Cardiac muscle cell (in vitro differentiated cells and primary cell): ENCODE measurements around the gene EFCAB9. TPM values are rescaled to one million over a fixed set of nuclear protein-coding genes. Genes with fewer than 3 reads are reported as not detected.

ENCODE experiments used
- DNase-seq, 2 donors: peaks; one replicate each; pipeline versions ENCODE4 v3.0.0 to v3.0.0-alpha.2; 2010 to 2017; ENCODE audit warnings: low read depth in 1 of 2, low spot score in 1 of 2
- H3K27ac ChIP-seq: fragments of 200-600 bp; sonication (generic); 2 replicates; pipeline ENCODE4 v1.5.1; 2016
- H3K27me3 ChIP-seq: fragments of 200-600 bp; sonication (generic); 2 replicates; pipeline ENCODE4 v1.6.0; 2016; ENCODE audit warnings: control low read depth
- H3K36me3 ChIP-seq: fragments of 200-600 bp; sonication (generic); 2 replicates; pipeline ENCODE4 v1.5.1; 2016; ENCODE audit warnings: control low read depth
- H3K4me1 ChIP-seq: fragments of 200-600 bp; sonication (generic); 2 replicates; pipeline ENCODE4 v1.8.1; 2017; ENCODE audit warnings: low read depth, mild to moderate bottlenecking, mixed run types
- H3K4me3 ChIP-seq: fragments of 200-600 bp; sonication (generic); 2 replicates; pipeline ENCODE4 v1.5.1; 2016; ENCODE audit warnings: mild to moderate bottlenecking
- H3K9me3 ChIP-seq: fragments of 200-600 bp; sonication (generic); 2 replicates; pipeline ENCODE4 v1.5.1; 2017; ENCODE audit warnings: low read depth, mild to moderate bottlenecking, control low read depth
- CTCF ChIP-seq: IDR thresholded peaks from 2 replicates; pipeline ENCODE4 v1.5.1; 2012; ENCODE audit warnings: low read depth, mild to moderate bottlenecking, low read length
- polyA plus RNA-seq: library from polyadenylated mRNA; unstranded; fragments of >200 nt; fragmentation: Nextera tagmentation; extraction: Ambion mirVana; gene quantifications from 2 replicates; pipeline ENCODE4 v1.2.1, GENCODE V29; 2016
- total RNA-seq: library from RNA; depleted of rRNA; stranded (reverse); fragments of >200 nt; gene quantifications from 2 replicates; pipeline ENCODE4 v1.2.3, GENCODE V29; 2016

The EFCAB9 gene
- total and polyA plus RNA-seq, 2 experiments from 2014 or later: not detected

DNA sequence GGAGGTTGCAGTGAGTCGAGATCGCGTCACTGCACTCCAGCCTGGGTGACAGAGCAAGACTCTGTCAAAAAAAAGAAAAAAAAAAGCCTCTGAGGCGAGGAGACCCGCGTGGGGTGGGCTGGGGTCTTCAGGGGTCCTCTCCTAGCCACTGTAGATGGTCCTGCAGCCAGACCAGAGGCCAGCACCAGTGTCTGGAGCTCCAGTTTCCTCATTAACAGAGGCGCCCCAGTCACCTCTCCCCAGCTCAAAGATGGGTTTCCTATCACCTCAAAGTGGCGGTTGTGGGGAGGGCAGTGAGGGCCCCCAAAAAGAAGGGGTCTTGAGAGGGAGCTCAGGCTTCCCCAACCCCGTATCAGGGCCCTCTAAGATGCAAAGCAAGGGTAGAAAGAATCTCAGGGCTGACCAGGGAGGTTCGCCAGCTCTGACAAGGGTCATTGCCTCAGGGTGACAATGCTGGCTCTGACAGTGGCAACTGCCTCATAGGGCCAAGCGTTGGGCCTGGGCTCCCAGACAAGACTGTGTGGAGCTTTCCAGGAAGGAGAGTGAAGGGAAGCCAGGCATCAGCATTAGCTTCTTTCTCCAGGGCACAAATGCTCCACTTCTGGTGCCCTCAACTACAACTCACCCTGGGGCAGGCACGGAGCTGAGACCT, 20.9 kb upstream of the EFCAB9 start:
- no peak overlapping the region for H3K27ac ChIP-seq
- H3K9me3 ChIP-seq: no peaks in the 10 kb centered on the region
- DNase-seq: no peak
- no peaks in the 10 kb centered on the region for H3K36me3 ChIP-seq
- H3K4me3 ChIP-seq: no peak overlapping the region
- peaks cover 15% of the 10 kb centered on the region for H3K4me1 ChIP-seq
- no peak for TF ChIP-seq CTCF
- no peaks in the 10 kb centered on the region for H3K27me3 ChIP-seq

GRCh38 chr5:172173564-172174153, 20.3 kb upstream of the EFCAB9 start:
- peak in 1 of 2 donors; percentile 67 for DNase-seq
- TF ChIP-seq CTCF: no peak
- Histone ChIP-seq H3K27ac (no peak overlapping the region), H3K4me3 (no peak overlapping the region), H3K27me3 (no peaks in the 10 kb centered on the region), H3K4me1 (peaks cover 12% of the 10 kb centered on the region), H3K9me3 (no peaks in the 10 kb centered on the region), H3K36me3 (no peaks in the 10 kb centered on the region)

GRCh38 chr5:172175263-172175719, 18.7 kb upstream of the EFCAB9 start:
- Histone ChIP-seq H3K27me3 (no peaks in the 10 kb centered on the region), H3K4me3 (no peak overlapping the region), H3K27ac (no peak overlapping the region), H3K9me3 (no peaks in the 10 kb centered on the region), H3K4me1 (peaks cover 13% of the 10 kb centered on the region), H3K36me3 (no peaks in the 10 kb centered on the region)
- no peak for TF ChIP-seq CTCF
- DNase-seq: peak in 1 of 2 donors; percentile 20

GRCh38 chr5:172177176-172177575, 16.8 kb upstream of the EFCAB9 start:
- no peak for DNase-seq
- Histone ChIP-seq H3K27ac (no peak overlapping the region), H3K4me3 (no peak overlapping the region), H3K4me1 (peaks cover 13% of the 10 kb centered on the region), H3K27me3 (no peaks in the 10 kb centered on the region), H3K36me3 (no peaks in the 10 kb centered on the region), H3K9me3 (no peaks in the 10 kb centered on the region)
- no peak for TF ChIP-seq CTCF

DNA sequence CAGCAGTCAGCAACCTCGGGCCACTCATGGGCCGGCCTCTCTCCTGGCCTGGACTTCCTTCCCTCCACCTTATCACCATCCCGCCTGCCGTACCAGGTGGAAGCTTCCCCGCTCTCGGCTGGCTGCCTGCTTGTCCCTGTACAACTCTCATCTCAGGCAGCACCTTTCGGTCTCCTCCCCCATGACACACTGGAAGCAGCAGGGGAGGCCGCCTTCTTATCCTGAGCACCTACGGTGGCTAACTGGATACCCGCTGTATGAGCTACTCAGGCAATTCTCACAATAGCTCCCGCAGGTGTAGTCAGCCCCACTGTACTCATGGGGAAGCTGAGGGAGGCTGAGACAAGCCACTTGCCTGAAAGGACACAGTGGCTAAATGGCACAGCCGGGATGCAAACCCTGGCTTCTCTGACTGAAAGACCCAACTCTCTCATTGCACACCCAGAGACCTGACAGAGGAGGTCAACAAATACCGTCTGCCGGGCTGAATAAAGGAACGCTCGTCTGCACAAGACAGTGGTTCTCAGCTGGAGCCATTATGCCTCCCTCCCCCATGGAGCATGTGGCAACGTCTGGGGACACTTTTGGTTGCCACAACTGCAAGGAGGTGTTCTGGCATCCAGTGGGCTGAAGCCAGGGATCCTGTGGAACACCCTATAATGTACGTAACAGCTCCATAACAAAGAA, 15.5 kb upstream of the EFCAB9 start:
- no peak for TF ChIP-seq CTCF
- H3K4me3 ChIP-seq: no peak overlapping the region
- no peaks in the 10 kb centered on the region for H3K9me3 ChIP-seq
- no peaks in the 10 kb centered on the region for H3K27me3 ChIP-seq
- peak overlapping the region; percentile 48 for H3K27ac ChIP-seq
- DNase-seq: no peak
- peaks cover 13% of the 10 kb centered on the region for H3K4me1 ChIP-seq
- no peaks in the 10 kb centered on the region for H3K36me3 ChIP-seq
